ENCODE results near the gene RPRD1B.

The RPRD1B gene

GRCh38 chr20:38110525-38111178, 77.1 kb downstream of the RPRD1B start:
- DNase-seq (ENCODE audit: insufficient read length) (no peak), FAIRE-seq (no peak)
- no peak for TF ChIP-seq TAF1 (IDR thresholded peaks at IDR 0.05; ENCODE audit: borderline replicate concordance, low read depth, low read length)
- no peak for TF ChIP-seq POLR2AphosphoS5 (IDR thresholded peaks at IDR 0.05; ENCODE audit: low read depth, low read length)
- TF ChIP-seq POLR2A (IDR thresholded peaks at IDR 0.05; ENCODE audit: low read depth, low read length), result no peak

DNA sequence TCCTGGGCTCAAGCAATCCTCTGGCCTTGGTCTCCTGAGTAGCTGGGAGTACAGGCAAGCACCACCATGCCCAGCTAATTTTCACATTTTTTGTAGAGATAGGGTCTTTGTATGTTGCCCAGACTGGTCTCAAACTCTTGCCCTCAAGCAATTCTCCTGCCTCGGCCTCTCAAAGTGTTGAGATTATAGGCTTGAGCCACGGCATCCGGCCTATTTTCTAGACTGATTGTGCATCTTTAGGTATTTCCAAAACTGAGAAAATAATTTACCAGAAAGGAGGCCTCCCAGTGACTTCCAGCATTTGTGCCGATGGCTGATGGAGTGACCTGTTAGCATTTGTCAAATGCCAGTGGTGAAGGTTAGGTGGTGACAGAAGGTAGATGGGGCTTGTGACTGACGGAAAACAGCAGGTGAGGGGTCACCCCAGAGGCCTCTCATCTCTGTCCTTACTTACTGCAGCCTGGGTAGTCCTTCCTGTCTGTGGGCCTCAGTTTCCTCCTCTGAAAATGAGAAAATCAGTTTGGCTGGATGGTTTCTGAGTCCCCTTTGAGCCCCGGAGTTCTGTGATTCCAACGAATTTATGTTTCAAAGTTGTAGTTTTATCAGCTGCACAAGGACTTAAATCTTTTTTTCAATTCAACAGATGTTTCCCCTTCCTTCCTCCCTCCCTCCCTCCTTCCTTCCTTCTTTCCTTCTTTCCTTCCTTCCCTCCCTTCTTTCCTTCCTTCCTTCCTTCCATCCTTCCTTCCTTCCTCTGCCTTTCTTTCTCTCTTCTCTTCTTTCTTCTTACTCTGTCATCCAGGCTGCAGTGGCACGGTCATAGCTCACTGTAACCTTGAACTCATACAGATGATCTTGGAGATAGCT, 78.1 kb downstream of the RPRD1B start:
- TF ChIP-seq TAF1 (IDR thresholded peaks at IDR 0.05; ENCODE audit: borderline replicate concordance, low read depth, low read length) (no peak), POLR2AphosphoS5 (IDR thresholded peaks at IDR 0.05; ENCODE audit: low read depth, low read length) (no peak), POLR2A (IDR thresholded peaks at IDR 0.05; ENCODE audit: low read depth, low read length) (no peak)
- DNase-seq (ENCODE audit: insufficient read length) (no peak), FAIRE-seq (no peak)

- no peak for DNase-seq (ENCODE audit: insufficient read length)
- TF ChIP-seq POLR2AphosphoS5 (IDR thresholded peaks at IDR 0.05; ENCODE audit: low read depth, low read length) (no peak), TAF1 (IDR thresholded peaks at IDR 0.05; ENCODE audit: borderline replicate concordance, low read depth, low read length) (no peak), POLR2A (IDR thresholded peaks at IDR 0.05; ENCODE audit: low read depth, low read length) (no peak)
- no peak for FAIRE-seq
These were observed 78.8 kb downstream of the RPRD1B start for GRCh38 chr20:38112261-38112929.

DNA sequence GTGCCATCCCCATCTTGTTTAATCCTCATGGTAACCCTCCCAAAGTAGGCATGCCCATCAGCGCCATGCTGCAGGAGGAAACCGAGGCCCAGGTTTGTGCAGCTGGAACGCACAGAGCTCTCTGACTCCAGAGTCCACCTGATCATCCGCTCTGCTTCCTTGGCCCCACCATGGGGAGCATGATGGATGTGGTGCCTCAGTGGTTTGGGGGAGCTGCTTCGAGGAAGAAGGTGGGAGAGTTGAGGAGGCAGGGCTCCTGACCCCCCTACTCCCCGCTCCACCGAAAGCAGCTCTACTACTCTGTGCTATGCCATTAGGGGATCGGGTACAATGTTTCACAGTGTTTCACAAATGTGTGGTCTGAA, 79.4 kb downstream of the RPRD1B start:
- TF ChIP-seq POLR2AphosphoS5 (IDR thresholded peaks at IDR 0.05; ENCODE audit: low read depth, low read length) (no peak), TAF1 (IDR thresholded peaks at IDR 0.05; ENCODE audit: borderline replicate concordance, low read depth, low read length) (no peak), POLR2A (IDR thresholded peaks at IDR 0.05; ENCODE audit: low read depth, low read length) (no peak)
- DNase-seq (ENCODE audit: insufficient read length), result no peak
- no peak for FAIRE-seq

- TF ChIP-seq POLR2AphosphoS5 (IDR thresholded peaks at IDR 0.05; ENCODE audit: low read depth, low read length), result no peak
- DNase-seq (ENCODE audit: insufficient read length) (no peak), FAIRE-seq (no peak)
These were observed 80.1 kb downstream of the RPRD1B start for GRCh38 chr20:38113401-38114325.

DNA sequence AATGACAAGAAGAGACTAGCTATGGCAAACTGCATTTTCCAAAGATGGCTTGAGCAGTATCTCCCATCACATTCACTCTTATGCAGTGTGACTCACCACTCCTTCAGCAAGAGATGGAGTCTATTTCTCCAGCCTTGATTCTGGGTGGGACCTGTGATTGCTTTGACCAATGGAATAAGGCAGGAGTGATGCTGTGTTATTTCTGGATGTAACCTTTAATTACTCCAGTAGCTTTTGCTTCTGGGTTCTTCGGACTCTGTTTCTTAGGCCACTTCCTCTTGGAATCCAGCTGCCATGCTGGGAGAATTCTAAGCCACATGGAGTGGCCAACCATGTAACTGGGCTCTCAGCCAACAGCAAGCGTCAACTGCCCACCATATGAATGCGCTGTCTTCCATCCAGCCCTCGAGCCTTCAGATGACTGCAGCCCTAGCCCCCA, 80.8 kb downstream of the RPRD1B start:
- no peak for FAIRE-seq
- DNase-seq (ENCODE audit: insufficient read length), result no peak
- no peak for TF ChIP-seq POLR2A (IDR thresholded peaks at IDR 0.05; ENCODE audit: low read depth, low read length)
- TF ChIP-seq TAF1 (IDR thresholded peaks at IDR 0.05; ENCODE audit: borderline replicate concordance, low read depth, low read length), result no peak
- no peak for TF ChIP-seq POLR2AphosphoS5 (IDR thresholded peaks at IDR 0.05; ENCODE audit: low read depth, low read length)

DNA sequence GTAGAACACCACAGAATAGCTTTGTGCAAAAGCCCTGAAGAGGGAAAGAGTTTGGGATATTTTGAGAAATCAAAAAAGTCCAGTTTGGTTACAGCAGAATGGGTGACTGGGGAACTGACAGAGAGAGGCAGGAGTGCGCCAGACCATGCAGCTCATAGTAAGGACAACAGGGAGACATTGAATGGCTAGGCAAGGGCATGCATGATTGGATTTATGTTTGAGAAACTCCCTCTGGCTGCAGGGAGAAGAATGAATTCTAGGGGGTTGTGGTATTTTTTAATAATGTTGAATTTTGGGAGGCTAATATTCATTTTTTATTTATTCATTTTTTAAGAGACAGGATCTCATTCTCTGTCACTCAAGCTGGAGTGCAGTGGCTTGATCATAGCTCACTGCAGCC, 81.7 kb downstream of the RPRD1B start:
- DNase-seq (ENCODE audit: insufficient read length) (no peak), FAIRE-seq (no peak)
- TF ChIP-seq POLR2A (IDR thresholded peaks at IDR 0.05; ENCODE audit: low read depth, low read length) (no peak), TAF1 (IDR thresholded peaks at IDR 0.05; ENCODE audit: borderline replicate concordance, low read depth, low read length) (no peak), POLR2AphosphoS5 (IDR thresholded peaks at IDR 0.05; ENCODE audit: low read depth, low read length) (no peak)

- TF ChIP-seq POLR2AphosphoS5 (IDR thresholded peaks at IDR 0.05; ENCODE audit: low read depth, low read length) (no peak), TAF1 (IDR thresholded peaks at IDR 0.05; ENCODE audit: borderline replicate concordance, low read depth, low read length) (no peak), POLR2A (IDR thresholded peaks at IDR 0.05; ENCODE audit: low read depth, low read length) (no peak)
- FAIRE-seq (no peak), DNase-seq (ENCODE audit: insufficient read length) (no peak)
These were observed 82.3 kb downstream of the RPRD1B start for GRCh38 chr20:38115896-38116295.

- DNase-seq (ENCODE audit: insufficient read length) (no peak), FAIRE-seq (no peak)
- TF ChIP-seq TAF1 (IDR thresholded peaks at IDR 0.05; ENCODE audit: borderline replicate concordance, low read depth, low read length), result no peak
- TF ChIP-seq POLR2A (IDR thresholded peaks at IDR 0.05; ENCODE audit: low read depth, low read length), result no peak
- TF ChIP-seq POLR2AphosphoS5 (IDR thresholded peaks at IDR 0.05; ENCODE audit: low read depth, low read length), result no peak
These were observed 83.0 kb downstream of the RPRD1B start for GRCh38 chr20:38116409-38117165.

GRCh38 chr20:38117205-38117604, 83.7 kb downstream of the RPRD1B start:
- no peak for FAIRE-seq
- DNase-seq (ENCODE audit: insufficient read length), result no peak

More at GRCh38 chr20:38117205-38117604, 83.7 kb downstream of the RPRD1B start:
- TF ChIP-seq POLR2A (IDR thresholded peaks at IDR 0.05; ENCODE audit: low read depth, low read length) (no peak), TAF1 (IDR thresholded peaks at IDR 0.05; ENCODE audit: borderline replicate concordance, low read depth, low read length) (no peak), POLR2AphosphoS5 (IDR thresholded peaks at IDR 0.05; ENCODE audit: low read depth, low read length) (no peak)
